ENCODE measurements around the gene MED7. TPM values are rescaled to one million over a fixed set of nuclear protein-coding genes. Genes with fewer than 3 reads are reported as not detected.
A peak's percentile ranks its signal among the peaks of the same experiment; 100 is the strongest.

MED7 gene, protein sequence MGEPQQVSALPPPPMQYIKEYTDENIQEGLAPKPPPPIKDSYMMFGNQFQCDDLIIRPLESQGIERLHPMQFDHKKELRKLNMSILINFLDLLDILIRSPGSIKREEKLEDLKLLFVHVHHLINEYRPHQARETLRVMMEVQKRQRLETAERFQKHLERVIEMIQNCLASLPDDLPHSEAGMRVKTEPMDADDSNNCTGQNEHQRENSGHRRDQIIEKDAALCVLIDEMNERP
- 25.4 and 27.2 TPM in 2 replicates for polyA plus RNA-seq
- 37.5 and 38.5 TPM in 2 replicates for polyA minus RNA-seq

- H4K20me1 ChIP-seq (ENCODE audit: insufficient read depth) = no peaks in the 10 kb centered on the region
- peaks cover 6% of the 10 kb centered on the region for H3K36me3 ChIP-seq (ENCODE audit: insufficient read depth, low read length)
- no peaks in the 10 kb centered on the region for H3K9me2 ChIP-seq (ENCODE audit: insufficient read depth, low read length)
- peak within 1 kb of the TSS; percentile 81 for H3K4me2 ChIP-seq (ENCODE audit: low read length)
- H3K27me3 ChIP-seq (ENCODE audit: insufficient read depth, low read depth, low read length) = no peaks in the 10 kb centered on the region
- peaks cover 11% of the 10 kb centered on the region for H3K79me2 ChIP-seq (replicated peaks; ENCODE audit: insufficient read depth, low read length)
- peak within 1 kb of the TSS; percentile 85 for H3K9ac ChIP-seq (ENCODE audit: low read length)
- peak within 1 kb of the TSS; percentile 79 for H3K27ac ChIP-seq (ENCODE audit: low read length)
- H3K9me3 ChIP-seq (ENCODE audit: low read length) = no peaks in the 10 kb centered on the region
- peak within 1 kb of the TSS; percentile 95 for H2AFZ ChIP-seq (ENCODE audit: low read depth, low read length)
- no peaks in the 10 kb centered on the region for H3F3A ChIP-seq (ENCODE audit: insufficient read depth, low read length, poor library complexity, severe bottlenecking)
- H3K4me3 ChIP-seq (ENCODE audit: low read length) = peak within 1 kb of the TSS; percentile 94
- TF ChIP-seq EP300 (conservative IDR thresholded peaks at IDR 0.05; ENCODE audit: poor library complexity, severe bottlenecking) (no peak), CTCF (IDR thresholded peaks at IDR 0.05; ENCODE audit: poor library complexity, severe bottlenecking) (no peak), RAD21 (conservative IDR thresholded peaks at IDR 0.05) (no peak), POLR2AphosphoS5 (IDR thresholded peaks at IDR 0.05) (peak; percentile 86), EZH2 (IDR thresholded peaks at IDR 0.05; ENCODE audit: borderline replicate concordance, insufficient read depth, low read length, poor library complexity, severe bottlenecking) (no peak), TAF1 (IDR thresholded peaks at IDR 0.05; ENCODE audit: low read depth) (no peak), MXI1 (conservative IDR thresholded peaks at IDR 0.05; ENCODE audit: poor library complexity, severe bottlenecking) (peak; percentile 66)
- TF ChIP-seq, protein P1, sequence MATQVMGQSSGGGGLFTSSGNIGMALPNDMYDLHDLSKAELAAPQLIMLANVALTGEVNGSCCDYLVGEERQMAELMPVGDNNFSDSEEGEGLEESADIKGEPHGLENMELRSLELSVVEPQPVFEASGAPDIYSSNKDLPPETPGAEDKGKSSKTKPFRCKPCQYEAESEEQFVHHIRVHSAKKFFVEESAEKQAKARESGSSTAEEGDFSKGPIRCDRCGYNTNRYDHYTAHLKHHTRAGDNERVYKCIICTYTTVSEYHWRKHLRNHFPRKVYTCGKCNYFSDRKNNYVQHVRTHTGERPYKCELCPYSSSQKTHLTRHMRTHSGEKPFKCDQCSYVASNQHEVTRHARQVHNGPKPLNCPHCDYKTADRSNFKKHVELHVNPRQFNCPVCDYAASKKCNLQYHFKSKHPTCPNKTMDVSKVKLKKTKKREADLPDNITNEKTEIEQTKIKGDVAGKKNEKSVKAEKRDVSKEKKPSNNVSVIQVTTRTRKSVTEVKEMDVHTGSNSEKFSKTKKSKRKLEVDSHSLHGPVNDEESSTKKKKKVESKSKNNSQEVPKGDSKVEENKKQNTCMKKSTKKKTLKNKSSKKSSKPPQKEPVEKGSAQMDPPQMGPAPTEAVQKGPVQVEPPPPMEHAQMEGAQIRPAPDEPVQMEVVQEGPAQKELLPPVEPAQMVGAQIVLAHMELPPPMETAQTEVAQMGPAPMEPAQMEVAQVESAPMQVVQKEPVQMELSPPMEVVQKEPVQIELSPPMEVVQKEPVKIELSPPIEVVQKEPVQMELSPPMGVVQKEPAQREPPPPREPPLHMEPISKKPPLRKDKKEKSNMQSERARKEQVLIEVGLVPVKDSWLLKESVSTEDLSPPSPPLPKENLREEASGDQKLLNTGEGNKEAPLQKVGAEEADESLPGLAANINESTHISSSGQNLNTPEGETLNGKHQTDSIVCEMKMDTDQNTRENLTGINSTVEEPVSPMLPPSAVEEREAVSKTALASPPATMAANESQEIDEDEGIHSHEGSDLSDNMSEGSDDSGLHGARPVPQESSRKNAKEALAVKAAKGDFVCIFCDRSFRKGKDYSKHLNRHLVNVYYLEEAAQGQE (IDR thresholded peaks at IDR 0.05; ENCODE audit: borderline replicate concordance) = peak; percentile 65
Measured at GRCh38 chr5:157142317-157143126, at the start of gene MED7. TSS of gene MED7 (minus strand) at chr5:157142865. CDS start at chr5:157139431, 3,434 bp downstream.

GRCh38 chr5:157189223-157189622, 46.6 kb upstream of the MED7 start:
- no peaks in the 10 kb centered on the region for H3K9me2 ChIP-seq (ENCODE audit: insufficient read depth, low read length)
- H3K27me3 ChIP-seq (ENCODE audit: insufficient read depth, low read depth, low read length) = no peaks in the 10 kb centered on the region

More at GRCh38 chr5:157189223-157189622, 46.6 kb upstream of the MED7 start:
- no peak for TF ChIP-seq RAD21 (conservative IDR thresholded peaks at IDR 0.05)
- TF ChIP-seq EZH2 (IDR thresholded peaks at IDR 0.05; ENCODE audit: borderline replicate concordance, insufficient read depth, low read length, poor library complexity, severe bottlenecking) = no peak
- TF ChIP-seq MXI1 (conservative IDR thresholded peaks at IDR 0.05; ENCODE audit: poor library complexity, severe bottlenecking) = no peak
- TF ChIP-seq TAF1 (IDR thresholded peaks at IDR 0.05; ENCODE audit: low read depth) = no peak
- TF ChIP-seq POLR2AphosphoS5 (IDR thresholded peaks at IDR 0.05) = no peak
- TF ChIP-seq, protein P1 (IDR thresholded peaks at IDR 0.05; ENCODE audit: borderline replicate concordance) = no peak
- TF ChIP-seq SMC3 (conservative IDR thresholded peaks at IDR 0.05; ENCODE audit: poor library complexity) = no peak
- H3K9ac ChIP-seq (ENCODE audit: low read length) = no peak overlapping the region
- H3K9me3 ChIP-seq (ENCODE audit: low read length) = no peaks in the 10 kb centered on the region
- no peaks in the 10 kb centered on the region for H3K36me3 ChIP-seq (ENCODE audit: insufficient read depth, low read length)
- H4K20me1 ChIP-seq (ENCODE audit: insufficient read depth) = no peaks in the 10 kb centered on the region
- no peak overlapping the region for H3K27ac ChIP-seq (ENCODE audit: low read length)
- no peak overlapping the region for H3K4me2 ChIP-seq (ENCODE audit: low read length)
- H3F3A ChIP-seq (ENCODE audit: insufficient read depth, low read length, poor library complexity, severe bottlenecking) = no peaks in the 10 kb centered on the region
- H3K79me2 ChIP-seq (replicated peaks; ENCODE audit: insufficient read depth, low read length) = no peaks in the 10 kb centered on the region
- H3K4me3 ChIP-seq (ENCODE audit: low read length) = no peak overlapping the region
- H2AFZ ChIP-seq (ENCODE audit: low read depth, low read length) = no peak overlapping the region

Measured in neural cell (in vitro differentiated cells).